Measurements from ENCODE around the gene FGD2.

FGD2 gene

GRCh38 chr6:37004044-37004980 is 1.1 kb upstream of the FGD2 start:
- H3K9ac ChIP-seq (ENCODE audit: low read length): no peak overlapping the region
- H4K5ac ChIP-seq (ENCODE audit: low read length): no peak overlapping the region
- DNase-seq: no peak
- H3K4me2 ChIP-seq (ENCODE audit: low read length): no peak overlapping the region
- H3K79me2 ChIP-seq (ENCODE audit: control insufficient read depth, insufficient read depth, low read length): no peaks in the 10 kb centered on the region
- H2BK5ac ChIP-seq (ENCODE audit: low read length): no peak overlapping the region
- WGBS (ENCODE audit: extremely low coverage, insufficient coverage, low lambda C conversion rate): no CpG with 5 or more reads among the region's 11 CpGs
- H3K79me1 ChIP-seq (ENCODE audit: low read length): no peaks in the 10 kb centered on the region
- H3K23ac ChIP-seq (ENCODE audit: low read length): no peak overlapping the region
- H2AK5ac ChIP-seq (ENCODE audit: low read length): no peak overlapping the region
- no peak overlapping the region for H3K4me3 ChIP-seq (ENCODE audit: low read length)
- no peak overlapping the region for H3K18ac ChIP-seq (ENCODE audit: low read length)
- H3K4me1 ChIP-seq (ENCODE audit: control insufficient read depth, low read depth, low read length): no peaks in the 10 kb centered on the region
- H3K4ac ChIP-seq (ENCODE audit: low read depth, low read length): no peak overlapping the region
- H2BK15ac ChIP-seq (replicated peaks; ENCODE audit: low read depth): no peak overlapping the region
- no peak overlapping the region for H3K56ac ChIP-seq (ENCODE audit: low read length)
- H3K36me3 ChIP-seq (ENCODE audit: control insufficient read depth, insufficient read depth, low read length): no peaks in the 10 kb centered on the region
- H3K27ac ChIP-seq (ENCODE audit: low read depth, low read length): no peak overlapping the region
- no peak overlapping the region for H4K8ac ChIP-seq (ENCODE audit: low read depth, low read length)
- no peak overlapping the region for H2BK120ac ChIP-seq (ENCODE audit: low read depth, low read length)
- H3K27me3 ChIP-seq (ENCODE audit: insufficient read depth, low read length, poor library complexity): no peaks in the 10 kb centered on the region

GRCh38 chr6:37005827-37006567 is 542 bp downstream of the FGD2 start:
- no peak overlapping the region for H3K4me2 ChIP-seq (ENCODE audit: low read length)
- H2BK5ac ChIP-seq (ENCODE audit: low read length): no peak overlapping the region
- H4K8ac ChIP-seq (ENCODE audit: low read depth, low read length): no peak overlapping the region
- H3K4ac ChIP-seq (ENCODE audit: low read depth, low read length): no peak overlapping the region
- no peaks in the 10 kb centered on the region for H3K27me3 ChIP-seq (ENCODE audit: insufficient read depth, low read length, poor library complexity)
- H3K79me1 ChIP-seq (ENCODE audit: low read length): no peaks in the 10 kb centered on the region
- H3K36me3 ChIP-seq (ENCODE audit: control insufficient read depth, insufficient read depth, low read length): no peaks in the 10 kb centered on the region
- H3K4me3 ChIP-seq (ENCODE audit: low read length): no peak overlapping the region
- no CpG with 5 or more reads among the region's 13 CpGs for WGBS (ENCODE audit: extremely low coverage, insufficient coverage, low lambda C conversion rate)
- no peak overlapping the region for H3K18ac ChIP-seq (ENCODE audit: low read length)
- H2BK15ac ChIP-seq (replicated peaks; ENCODE audit: low read depth): no peak overlapping the region
- DNase-seq: no peak
- H2AK5ac ChIP-seq (ENCODE audit: low read length): no peak overlapping the region
- H3K4me1 ChIP-seq (ENCODE audit: control insufficient read depth, low read depth, low read length): no peaks in the 10 kb centered on the region
- no peak overlapping the region for H3K23ac ChIP-seq (ENCODE audit: low read length)
- no peak overlapping the region for H3K27ac ChIP-seq (ENCODE audit: low read depth, low read length)
- no peak overlapping the region for H3K9ac ChIP-seq (ENCODE audit: low read length)
- H2BK120ac ChIP-seq (ENCODE audit: low read depth, low read length): no peak overlapping the region
- H4K5ac ChIP-seq (ENCODE audit: low read length): no peak overlapping the region
- no peak overlapping the region for H3K56ac ChIP-seq (ENCODE audit: low read length)
- H3K79me2 ChIP-seq (ENCODE audit: control insufficient read depth, insufficient read depth, low read length): no peaks in the 10 kb centered on the region

GRCh38 chr6:37006793-37007339 is 1.4 kb downstream of the FGD2 start:
- H3K9ac ChIP-seq (ENCODE audit: low read length): no peak overlapping the region
- H4K5ac ChIP-seq (ENCODE audit: low read length): no peak overlapping the region
- no peak overlapping the region for H2BK5ac ChIP-seq (ENCODE audit: low read length)
- H3K4me2 ChIP-seq (ENCODE audit: low read length): no peak overlapping the region
- H3K27ac ChIP-seq (ENCODE audit: low read depth, low read length): no peak overlapping the region
- no peak overlapping the region for H2BK15ac ChIP-seq (replicated peaks; ENCODE audit: low read depth)
- no CpG with 5 or more reads among the region's 5 CpGs for WGBS (ENCODE audit: extremely low coverage, insufficient coverage, low lambda C conversion rate)
- no peaks in the 10 kb centered on the region for H3K27me3 ChIP-seq (ENCODE audit: insufficient read depth, low read length, poor library complexity)
- no peaks in the 10 kb centered on the region for H3K4me1 ChIP-seq (ENCODE audit: control insufficient read depth, low read depth, low read length)
- no peak overlapping the region for H3K4me3 ChIP-seq (ENCODE audit: low read length)
- no peak overlapping the region for H3K4ac ChIP-seq (ENCODE audit: low read depth, low read length)
- H3K36me3 ChIP-seq (ENCODE audit: control insufficient read depth, insufficient read depth, low read length): no peaks in the 10 kb centered on the region
- DNase-seq: no peak
- no peak overlapping the region for H3K56ac ChIP-seq (ENCODE audit: low read length)
- H3K79me2 ChIP-seq (ENCODE audit: control insufficient read depth, insufficient read depth, low read length): no peaks in the 10 kb centered on the region
- H3K18ac ChIP-seq (ENCODE audit: low read length): no peak overlapping the region
- no peaks in the 10 kb centered on the region for H3K79me1 ChIP-seq (ENCODE audit: low read length)
- no peak overlapping the region for H2AK5ac ChIP-seq (ENCODE audit: low read length)
- no peak overlapping the region for H2BK120ac ChIP-seq (ENCODE audit: low read depth, low read length)
- H3K23ac ChIP-seq (ENCODE audit: low read length): no peak overlapping the region
- no peak overlapping the region for H4K8ac ChIP-seq (ENCODE audit: low read depth, low read length)

- no peaks in the 10 kb centered on the region for H3K79me1 ChIP-seq (ENCODE audit: low read length)
- no peak overlapping the region for H3K56ac ChIP-seq (ENCODE audit: low read length)
- no peak overlapping the region for H2BK15ac ChIP-seq (replicated peaks; ENCODE audit: low read depth)
- H3K4me3 ChIP-seq (ENCODE audit: low read length): no peak overlapping the region
- H2BK5ac ChIP-seq (ENCODE audit: low read length): no peak overlapping the region
- H3K79me2 ChIP-seq (ENCODE audit: control insufficient read depth, insufficient read depth, low read length): no peaks in the 10 kb centered on the region
- H2AK5ac ChIP-seq (ENCODE audit: low read length): no peak overlapping the region
- no peaks in the 10 kb centered on the region for H3K4me1 ChIP-seq (ENCODE audit: control insufficient read depth, low read depth, low read length)
- H3K18ac ChIP-seq (ENCODE audit: low read length): no peak overlapping the region
- no peak for DNase-seq
- no peaks in the 10 kb centered on the region for H3K36me3 ChIP-seq (ENCODE audit: control insufficient read depth, insufficient read depth, low read length)
- no peak overlapping the region for H3K27ac ChIP-seq (ENCODE audit: low read depth, low read length)
- H4K8ac ChIP-seq (ENCODE audit: low read depth, low read length): no peak overlapping the region
- H3K4me2 ChIP-seq (ENCODE audit: low read length): no peak overlapping the region
- no CpG with 5 or more reads among the region's 12 CpGs for WGBS (ENCODE audit: extremely low coverage, insufficient coverage, low lambda C conversion rate)
- no peak overlapping the region for H2BK120ac ChIP-seq (ENCODE audit: low read depth, low read length)
- no peak overlapping the region for H4K5ac ChIP-seq (ENCODE audit: low read length)
- H3K4ac ChIP-seq (ENCODE audit: low read depth, low read length): no peak overlapping the region
- H3K27me3 ChIP-seq (ENCODE audit: insufficient read depth, low read length, poor library complexity): no peaks in the 10 kb centered on the region
- H3K9ac ChIP-seq (ENCODE audit: low read length): no peak overlapping the region
- H3K23ac ChIP-seq (ENCODE audit: low read length): no peak overlapping the region
These were observed 2.0 kb downstream of the FGD2 start for GRCh38 chr6:37007340-37008043.

GRCh38 chr6:37008484-37009465 is 3.3 kb downstream of the FGD2 start:
- H3K9ac ChIP-seq (ENCODE audit: low read length): no peak overlapping the region
- no peak overlapping the region for H3K56ac ChIP-seq (ENCODE audit: low read length)
- H2BK15ac ChIP-seq (replicated peaks; ENCODE audit: low read depth): no peak overlapping the region
- no peak overlapping the region for H3K23ac ChIP-seq (ENCODE audit: low read length)
- no peak overlapping the region for H3K4me2 ChIP-seq (ENCODE audit: low read length)
- no peak overlapping the region for H3K27ac ChIP-seq (ENCODE audit: low read depth, low read length)
- H2AK5ac ChIP-seq (ENCODE audit: low read length): no peak overlapping the region
- no peak overlapping the region for H3K4ac ChIP-seq (ENCODE audit: low read depth, low read length)
- no peaks in the 10 kb centered on the region for H3K79me2 ChIP-seq (ENCODE audit: control insufficient read depth, insufficient read depth, low read length)
- WGBS (ENCODE audit: extremely low coverage, insufficient coverage, low lambda C conversion rate): no CpG with 5 or more reads among the region's 15 CpGs
- DNase-seq: no peak
- no peaks in the 10 kb centered on the region for H3K4me1 ChIP-seq (ENCODE audit: control insufficient read depth, low read depth, low read length)
- no peaks in the 10 kb centered on the region for H3K27me3 ChIP-seq (ENCODE audit: insufficient read depth, low read length, poor library complexity)
- H3K79me1 ChIP-seq (ENCODE audit: low read length): no peaks in the 10 kb centered on the region
- no peak overlapping the region for H2BK120ac ChIP-seq (ENCODE audit: low read depth, low read length)
- no peak overlapping the region for H4K5ac ChIP-seq (ENCODE audit: low read length)
- H3K4me3 ChIP-seq (ENCODE audit: low read length): no peak overlapping the region
- H3K18ac ChIP-seq (ENCODE audit: low read length): no peak overlapping the region
- H3K36me3 ChIP-seq (ENCODE audit: control insufficient read depth, insufficient read depth, low read length): no peaks in the 10 kb centered on the region
- H4K8ac ChIP-seq (ENCODE audit: low read depth, low read length): no peak overlapping the region
- H2BK5ac ChIP-seq (ENCODE audit: low read length): no peak overlapping the region
